Prostate gland (tissue), 2 donors: Measurements from ENCODE around the gene COLEC12. TPM values are rescaled to one million over a fixed set of nuclear protein-coding genes. Genes with fewer than 3 reads are reported as not detected.

Experiments
- DNase-seq: peaks from one replicate; pipeline ENCODE4 v3.0.0-alpha.2; 2019; ENCODE audit warnings: low spot score
- H3K27ac ChIP-seq, 2 donors: fragments of 200-600 bp; sonication (generic); 2 replicates each; pipeline ENCODE4 v1.5.1; 2017 to 2019
- H3K27me3 ChIP-seq: fragments of 200-600 bp; sonication (generic); replicated peaks from 2 replicates; pipeline ENCODE4 v1.5.1; 2019; ENCODE audit not compliant: insufficient read depth
- H3K36me3 ChIP-seq, 2 donors: fragments of 200-600 bp; sonication (generic); 1 replicate in 1 of 2; 2 replicates in 1 of 2; pipeline versions ENCODE4 v1.5.1 to v1.8.1; 2017 to 2019
- H3K4me1 ChIP-seq: fragments of 200-600 bp; sonication (generic); replicated peaks from 2 replicates; pipeline ENCODE4 v1.5.1; 2019
- H3K4me3 ChIP-seq, 2 donors: fragments of 200-600 bp; sonication (generic); 2 replicates each; pipeline ENCODE4 v1.5.1; 2017 to 2019
- H3K9me3 ChIP-seq: fragments of 200-600 bp; sonication (generic); 2 replicates; pipeline ENCODE4 v1.5.1; 2017
- POLR2A ChIP-seq: fragments of 450-650 bp; IDR thresholded peaks from one replicate; pipeline ENCODE4 v1.6.1; 2016; ENCODE audit warnings: antibody characterized with exemption, mild to moderate bottlenecking
- POLR2AphosphoS5 ChIP-seq: sonication (generic); formaldehyde crosslinking; IDR thresholded peaks from one replicate; pipeline ENCODE4 v1.6.1; 2017; ENCODE audit warnings: antibody characterized with exemption
- WGBS: methylation state at CpG from one replicate; pipeline ENCODE4 v1.1.5; 2018; 5-methylcytosine and 5-hydroxymethylcytosine counted together
- intact Hi-C: fragments of 100-400 bp; cut with DNase I; formaldehyde crosslinking; loops from one replicate; pipeline ENCODE4 v1.14.2; 2022
- total RNA-seq, 2 donors: library from RNA; depleted of rRNA; stranded (reverse); fragments of >200 nt; gene quantifications; one replicate each; pipeline ENCODE4 v1.1.0, GENCODE V29; 2016
- TF ChIP-seq, protein P1 (sequence below), 4 experiments: fragments of 200-600 bp in 2 of 4; fragments of 450-650 bp in 2 of 4; sonication (generic) in 2 of 4; IDR thresholded peaks; 1 replicate in 3 of 4; 2 replicates in 1 of 4; pipeline ENCODE4 v1.5.1; 2016 to 2019; ENCODE audit warnings: antibody characterized with exemption in 4 of 4, mild to moderate bottlenecking in 2 of 4, moderate library complexity in 2 of 4

Gene COLEC12
- total RNA-seq, 2 donors from 2014 or later, result 11.1 to 35.0 TPM

DNA sequence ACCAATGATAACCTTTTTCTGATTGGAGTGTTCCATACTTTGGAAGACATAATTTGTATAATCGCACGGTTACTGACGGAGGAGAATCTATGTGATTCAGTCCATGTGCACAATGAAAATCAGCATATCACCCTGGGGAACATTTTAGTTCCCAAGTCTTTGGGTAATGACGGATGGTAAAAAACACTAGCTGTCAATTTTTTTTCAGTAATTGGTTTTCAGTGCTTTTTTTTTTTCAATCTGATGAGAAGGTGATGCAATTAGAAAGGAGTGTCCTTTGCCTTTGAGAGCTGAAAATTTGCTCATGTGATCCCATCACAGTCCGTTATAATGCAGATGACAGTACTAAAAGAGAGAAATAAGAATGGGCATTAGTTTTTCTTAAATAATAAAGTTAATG is 180.8 kb downstream of the COLEC12 start:
- 91% methylated on average over 5 of the region's 5 CpGs for WGBS
- no peak overlapping the region for H3K4me3 ChIP-seq
- H3K9me3 ChIP-seq, result no peaks in the 10 kb centered on the region
- intact Hi-C loops, result no loop called here
- no peaks in the 10 kb centered on the region for H3K27me3 ChIP-seq
- no peaks in the 10 kb centered on the region for H3K36me3 ChIP-seq
- TF ChIP-seq, protein P1, sequence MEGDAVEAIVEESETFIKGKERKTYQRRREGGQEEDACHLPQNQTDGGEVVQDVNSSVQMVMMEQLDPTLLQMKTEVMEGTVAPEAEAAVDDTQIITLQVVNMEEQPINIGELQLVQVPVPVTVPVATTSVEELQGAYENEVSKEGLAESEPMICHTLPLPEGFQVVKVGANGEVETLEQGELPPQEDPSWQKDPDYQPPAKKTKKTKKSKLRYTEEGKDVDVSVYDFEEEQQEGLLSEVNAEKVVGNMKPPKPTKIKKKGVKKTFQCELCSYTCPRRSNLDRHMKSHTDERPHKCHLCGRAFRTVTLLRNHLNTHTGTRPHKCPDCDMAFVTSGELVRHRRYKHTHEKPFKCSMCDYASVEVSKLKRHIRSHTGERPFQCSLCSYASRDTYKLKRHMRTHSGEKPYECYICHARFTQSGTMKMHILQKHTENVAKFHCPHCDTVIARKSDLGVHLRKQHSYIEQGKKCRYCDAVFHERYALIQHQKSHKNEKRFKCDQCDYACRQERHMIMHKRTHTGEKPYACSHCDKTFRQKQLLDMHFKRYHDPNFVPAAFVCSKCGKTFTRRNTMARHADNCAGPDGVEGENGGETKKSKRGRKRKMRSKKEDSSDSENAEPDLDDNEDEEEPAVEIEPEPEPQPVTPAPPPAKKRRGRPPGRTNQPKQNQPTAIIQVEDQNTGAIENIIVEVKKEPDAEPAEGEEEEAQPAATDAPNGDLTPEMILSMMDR (IDR thresholded peaks at IDR 0.05), result no peak
- TF ChIP-seq POLR2A, result no peak
- H3K4me1 ChIP-seq, result no peaks in the 10 kb centered on the region
- no peak overlapping the region for H3K27ac ChIP-seq
- DNase-seq, result no peak

DNA sequence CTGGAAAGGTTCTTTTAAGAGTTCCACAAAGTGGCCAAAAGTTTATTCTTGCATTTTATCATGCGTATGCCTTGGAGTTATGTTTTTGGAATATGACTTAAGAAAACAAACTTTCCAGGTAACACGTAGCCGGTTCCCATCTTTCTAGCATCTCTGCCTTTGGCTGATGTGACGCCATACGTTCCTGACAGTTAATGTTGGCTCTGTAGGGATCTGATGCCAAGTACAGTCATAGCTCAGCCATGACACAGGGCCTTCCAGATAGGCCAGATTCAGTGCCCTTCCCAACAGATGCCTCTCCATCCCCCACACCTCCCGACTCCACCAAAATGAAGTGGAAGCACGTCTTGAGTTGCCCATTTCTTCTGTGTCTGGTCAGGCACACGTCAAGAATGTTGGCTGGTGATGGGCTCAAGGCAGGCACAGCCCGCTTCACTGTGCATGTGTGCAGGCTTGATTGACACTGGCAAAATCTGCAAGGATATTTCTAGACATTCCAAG is 181.7 kb downstream of the COLEC12 start:
- DNase-seq, result no peak
- H3K4me1 ChIP-seq, result no peaks in the 10 kb centered on the region
- no peaks in the 10 kb centered on the region for H3K36me3 ChIP-seq
- H3K9me3 ChIP-seq, result no peaks in the 10 kb centered on the region
- TF ChIP-seq, protein P1 (IDR thresholded peaks at IDR 0.05), result no peak
- TF ChIP-seq POLR2AphosphoS5 (no peak), POLR2A (no peak)
- 82% methylated on average over 9 of the region's 9 CpGs for WGBS
- intact Hi-C loops, result no loop called here
- H3K4me3 ChIP-seq, result no peak overlapping the region
- no peaks in the 10 kb centered on the region for H3K27me3 ChIP-seq
- no peak overlapping the region for H3K27ac ChIP-seq

DNA sequence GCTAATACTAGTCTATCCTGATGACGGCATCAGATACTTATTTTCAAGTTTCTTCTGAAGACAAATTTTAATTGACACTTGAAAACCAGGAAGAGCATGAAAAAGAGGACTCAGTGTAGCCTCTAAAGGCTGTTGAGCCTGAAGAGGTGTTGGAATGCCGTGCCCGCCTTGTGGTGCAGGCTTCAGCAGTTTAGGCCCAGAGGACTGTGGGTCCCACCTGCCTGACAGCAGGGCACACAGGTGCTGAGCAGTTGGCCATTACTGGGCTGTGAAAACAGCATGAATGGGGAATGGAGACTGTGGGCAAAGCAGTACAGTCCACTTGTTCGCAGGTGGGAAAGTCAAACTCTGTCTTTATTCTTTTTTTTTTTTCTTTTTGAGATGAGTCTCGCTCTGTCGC is 182.9 kb downstream of the COLEC12 start:
- TF ChIP-seq POLR2AphosphoS5 (no peak), POLR2A (no peak)
- TF ChIP-seq, protein P1 (IDR thresholded peaks at IDR 0.05), result no peak
- Histone ChIP-seq H3K4me3 (no peak overlapping the region), H3K27ac (no peak overlapping the region), H3K27me3 (no peaks in the 10 kb centered on the region), H3K4me1 (no peaks in the 10 kb centered on the region), H3K36me3 (no peaks in the 10 kb centered on the region), H3K9me3 (no peaks in the 10 kb centered on the region)
- DNase-seq, result no peak
- WGBS, result 97% methylated on average over 6 of the region's 6 CpGs
- intact Hi-C loops, result no loop called here

DNA sequence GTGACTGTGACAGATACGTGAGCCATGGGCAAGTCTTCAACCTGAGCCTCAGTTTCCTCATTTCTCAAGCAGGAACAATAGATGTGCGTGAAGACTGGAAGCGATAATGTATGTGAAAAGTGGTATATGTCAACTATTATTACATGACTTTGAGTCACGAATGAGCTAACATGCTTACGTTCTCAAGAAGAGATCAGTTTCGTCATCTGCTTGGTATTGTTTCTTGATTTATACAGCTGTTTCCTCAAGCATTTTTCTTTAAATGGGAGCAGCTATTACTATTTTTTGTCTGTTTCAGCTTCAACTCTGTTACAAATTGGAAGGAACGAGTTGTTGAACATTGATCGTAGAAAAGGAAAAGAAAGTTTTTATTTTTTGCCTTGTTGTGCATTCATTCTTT is 184.1 kb downstream of the COLEC12 start:
- 81% methylated on average over 8 of the region's 8 CpGs for WGBS
- H3K27me3 ChIP-seq, result no peaks in the 10 kb centered on the region
- H3K27ac ChIP-seq, result no peak overlapping the region
- intact Hi-C loops, result no loop called here
- H3K9me3 ChIP-seq, result no peaks in the 10 kb centered on the region
- no peak overlapping the region for H3K4me3 ChIP-seq
- TF ChIP-seq POLR2A, result no peak
- no peaks in the 10 kb centered on the region for H3K36me3 ChIP-seq
- H3K4me1 ChIP-seq, result no peaks in the 10 kb centered on the region
- no peak for DNase-seq

DNA sequence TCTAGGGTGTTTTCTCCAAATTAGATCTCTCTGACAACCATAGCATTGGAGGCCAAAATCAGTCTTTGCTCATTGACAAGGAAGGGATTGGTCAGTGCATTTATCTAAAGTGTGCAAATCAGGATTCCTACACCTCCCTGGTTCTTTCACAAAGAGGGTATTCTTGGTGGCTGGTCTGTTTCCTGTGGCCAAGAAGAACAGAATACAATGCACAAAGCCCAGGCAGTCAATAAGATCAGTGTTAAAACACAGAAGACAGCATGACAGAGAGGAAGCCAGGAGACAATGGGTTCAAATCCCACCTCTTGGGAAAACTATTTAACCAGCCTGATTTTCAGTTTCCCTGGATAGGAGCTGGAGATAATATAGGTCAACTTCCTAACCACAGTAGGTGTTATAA is 186.6 kb downstream of the COLEC12 start:
- TF ChIP-seq POLR2A, result no peak
- no peak for TF ChIP-seq POLR2AphosphoS5
- TF ChIP-seq, protein P1 (IDR thresholded peaks at IDR 0.05), result no peak
- H3K4me1 ChIP-seq, result no peaks in the 10 kb centered on the region
- H3K27ac ChIP-seq, result no peak overlapping the region
- H3K9me3 ChIP-seq, result no peaks in the 10 kb centered on the region
- H3K27me3 ChIP-seq, result no peaks in the 10 kb centered on the region
- intact Hi-C loops, result no loop called here
- no peak overlapping the region for H3K4me3 ChIP-seq
- no peaks in the 10 kb centered on the region for H3K36me3 ChIP-seq
- no peak for DNase-seq
